HepG2 (cell line): Measurements from ENCODE around the gene DOK7. TPM values are rescaled to one million over a fixed set of nuclear protein-coding genes. Genes with fewer than 3 reads are reported as not detected.

Experiments used
- ATAC-seq: fragments of 200-7000 bp; cut with Tn5 transposase; 3 replicates; pipeline ENCODE4 v1.9.1; 2020; ENCODE audit warnings: mild to moderate bottlenecking, moderate library complexity
- BruUV-seq: library from RNA; stranded (reverse); fragments of 400-500 nt; replicated peaks from 2 replicates; lab custom pipeline; 2021; lab: Mats Ljungman, UMichigan
- CTCF ChIA-PET: fragments of 300-600 bp; formaldehyde crosslinking; extraction: SDS; loops from one replicate; lab custom pipeline; 2021; ENCODE audit warnings: low total read pairs, inconsistent platforms, low intra/inter-chr PET ratio; lab: Yijun Ruan, JAX
- POLR2A ChIA-PET: fragments of 350-600 bp; sonication (Branson Sonifier 250); formaldehyde crosslinking; loops from one replicate; lab custom pipeline; 2020; ENCODE audit warnings: antibody characterized with exemption, inconsistent platforms; lab: Yijun Ruan, JAX
- DNase-seq: peaks from one replicate; pipeline ENCODE4 v3.0.0-alpha.2; 2015; ENCODE audit warnings: low spot score
- FAIRE-seq: peaks from 3 replicates; lab custom pipeline; 2011; peaks lifted over from hg19 to GRCh38; lab: Jason Lieb, UNC
- H2AFZ ChIP-seq: one replicate; pipeline ENCODE4 v1.6.1; 2011; ENCODE audit warnings: low read length, inconsistent platforms
- H3K27ac ChIP-seq: fragments of 300-600 bp; 3 replicates; pipeline ENCODE4 v1.8.0; 2011; ENCODE audit warnings: mixed run types, mild to moderate bottlenecking, mixed read lengths, low read length, inconsistent platforms; ENCODE audit not compliant: insufficient read depth; ENCODE audit errors: extremely low read length
- H3K27me3 ChIP-seq, 2 experiments: fragments of 200-600 bp in 1 of 2; 2 replicates in 1 of 2; 3 replicates in 1 of 2; pipeline versions ENCODE4 v1.6.0 to v1.8.0; 2011; ENCODE audit warnings: low read length in 2 of 2, mild to moderate bottlenecking in 2 of 2, moderate library complexity in 2 of 2, inconsistent platforms in 1 of 2; ENCODE audit not compliant: insufficient read depth in 2 of 2, control insufficient read depth in 1 of 2
- H3K36me3 ChIP-seq, 2 experiments: fragments of 200-600 bp in 1 of 2; replicated peaks in 1 of 2; 2 replicates in 1 of 2; 3 replicates in 1 of 2; pipeline versions ENCODE4 v1.5.1 to v1.8.0; 2011; ENCODE audit warnings: low read length in 2 of 2, inconsistent platforms in 1 of 2; ENCODE audit not compliant: insufficient read depth in 2 of 2, control insufficient read depth in 1 of 2
- H3K4me1 ChIP-seq: 2 replicates; pipeline ENCODE4 v1.5.1; 2012; ENCODE audit warnings: low read length, inconsistent platforms; ENCODE audit not compliant: insufficient read depth
- H3K4me2 ChIP-seq: 2 replicates; pipeline ENCODE4 v1.6.0; 2011; ENCODE audit warnings: low read depth, low read length, inconsistent platforms
- H3K4me3 ChIP-seq, 3 experiments: fragments of 200-600 bp in 1 of 3; sonication (generic), shearing (Covaris generic) in 1 of 3; replicated peaks in 1 of 3; 2 replicates each; pipeline ENCODE4 v1.5.1; 2011 to 2016; ENCODE audit warnings: low read length in 3 of 3, inconsistent platforms in 2 of 3, low read depth in 2 of 3, mild to moderate bottlenecking in 2 of 3, control low read depth in 1 of 3, mixed read lengths in 1 of 3; ENCODE audit not compliant: insufficient read depth in 1 of 3
- H3K79me2 ChIP-seq: one replicate; pipeline ENCODE4 v1.6.1; 2011; ENCODE audit warnings: low read length, inconsistent platforms; ENCODE audit not compliant: insufficient read depth
- H3K9ac ChIP-seq: 2 replicates; pipeline ENCODE4 v1.6.0; 2011; ENCODE audit warnings: mild to moderate bottlenecking, low read depth, low read length, inconsistent platforms; ENCODE audit not compliant: insufficient read depth
- H3K9me3 ChIP-seq: 2 replicates; pipeline ENCODE4 v1.5.1; 2012; ENCODE audit warnings: mild to moderate bottlenecking, low read length
- H4K20me1 ChIP-seq: 2 replicates; pipeline ENCODE4 v1.6.0; 2011; ENCODE audit warnings: inconsistent platforms, mild to moderate bottlenecking, low read length, moderate library complexity; ENCODE audit not compliant: insufficient read depth
- CBX5 ChIP-seq: sonication (generic); formaldehyde crosslinking; IDR thresholded peaks from 2 replicates; pipeline ENCODE4 v1.4.0; 2020; ENCODE audit warnings: missing genetic modification reagents, borderline replicate concordance
- GATAD1 ChIP-seq: IDR thresholded peaks from 2 replicates; pipeline ENCODE4 v1.6.1; 2016; ENCODE audit warnings: missing genetic modification reagents, missing compliant biosample characterization
- NFE2 ChIP-seq: sonication (generic); formaldehyde crosslinking; IDR thresholded peaks from 2 replicates; pipeline ENCODE4 v1.4.0; 2020; ENCODE audit warnings: missing genetic modification reagents
- PRDM4 ChIP-seq: sonication (generic); formaldehyde crosslinking; IDR thresholded peaks from 2 replicates; pipeline ENCODE4 v1.9.0; 2021; ENCODE audit warnings: missing genetic modification reagents, borderline replicate concordance
- TGIF2 ChIP-seq: IDR thresholded peaks from 2 replicates; pipeline ENCODE4 v1.6.1; 2016; ENCODE audit warnings: control low read depth, missing compliant biosample characterization
- TOE1 ChIP-seq: sonication (generic); formaldehyde crosslinking; IDR thresholded peaks from 2 replicates; pipeline ENCODE4 v1.4.0; 2020; ENCODE audit warnings: mild to moderate bottlenecking, missing genetic modification reagents
- ZNF33A ChIP-seq: sonication (generic); formaldehyde crosslinking; IDR thresholded peaks from 2 replicates; pipeline ENCODE4 v1.5.1; 2020; ENCODE audit warnings: missing genetic modification reagents, mild to moderate bottlenecking, moderate library complexity, borderline replicate concordance
- ZNF496 ChIP-seq: sonication (generic); formaldehyde crosslinking; IDR thresholded peaks from 2 replicates; pipeline ENCODE4 v1.8.1; 2023; ENCODE audit warnings: mild to moderate bottlenecking, moderate library complexity, missing genetic modification reagents; ENCODE audit not compliant: insufficient replicate concordance
- ZNF510 ChIP-seq: sonication (generic); formaldehyde crosslinking; IDR thresholded peaks from 2 replicates; pipeline ENCODE4 v1.4.0; 2020; ENCODE audit warnings: low read depth, mild to moderate bottlenecking, missing genetic modification reagents
- ZNF543 ChIP-seq: sonication (generic); formaldehyde crosslinking; IDR thresholded peaks from 2 replicates; pipeline ENCODE4 v1.4.0; 2020; ENCODE audit warnings: mild to moderate bottlenecking, missing genetic modification reagents
- ZNF629 ChIP-seq: sonication (generic); formaldehyde crosslinking; conservative IDR thresholded peaks from 2 replicates; pipeline ENCODE4 v1.5.0; 2020; ENCODE audit warnings: missing genetic modification reagents
- WGBS: methylation state at CpG from one replicate; pipeline ENCODE4 v1.1.6; 2017; ENCODE audit warnings: low lambda C conversion rate; 5-methylcytosine and 5-hydroxymethylcytosine counted together
- in situ Hi-C: cut with HindIII; loops from 2 replicates; pipeline ENCODE4 v1.10.0; 2017; ENCODE audit warnings: low pct_unique_long_range_greater_than_20kb; ENCODE audit not compliant: extremely low pct_ligation_motif_present
- intact Hi-C: fragments of 100-400 bp; cut with micrococcal nuclease; formaldehyde crosslinking; loops from one replicate; pipeline ENCODE4 v1.10.0; 2022; ENCODE audit not compliant: unreplicated experiment
- polyA plus RNA-seq, 8 experiments: library from polyadenylated mRNA; depleted of rRNA in 3 of 8; stranded (reverse) in 7 of 8; unstranded in 1 of 8; fragments of >200 nt; fragmentation: Illumina TruSeq in 4 of 8; extraction: Trizol in 4 of 8; gene quantifications; 2 replicates each; pipeline versions ENCODE4 v1.2.1 to v1.2.3, GENCODE V29; 2011 to 2016; ENCODE audit warnings: low read depth in 4 of 8, missing spikeins in 1 of 8, mixed read lengths in 1 of 8; ENCODE audit not compliant: insufficient read depth in 1 of 8
- total RNA-seq, 5 experiments: library from RNA; depleted of rRNA; stranded (reverse); fragments of >200 nt; fragmentation: Illumina TruSeq; extraction: Trizol; gene quantifications; 2 replicates each; pipeline ENCODE4 v1.2.3, GENCODE V29; 2016; ENCODE audit warnings: low read depth in 1 of 5
- TF ChIP-seq, protein P1 (sequence below): sonication (generic); formaldehyde crosslinking; IDR thresholded peaks from 2 replicates; pipeline ENCODE4 v1.5.0; 2020; ENCODE audit warnings: missing genetic modification reagents
- TF ChIP-seq, protein P2 (sequence below): sonication (generic); formaldehyde crosslinking; IDR thresholded peaks from 2 replicates; pipeline ENCODE4 v1.5.0; 2020; ENCODE audit warnings: missing genetic modification reagents

The DOK7 gene
- total and polyA plus RNA-seq, 2 of the 13 experiments (the other 11 are each of a cell fraction or from before 2014, with no cell fraction given): 0.03 to 0.07 TPM

- TF ChIP-seq TGIF2 (CRISPR knock-in tag) (no peak), ZNF543 (CRISPR knock-in tag) (no peak), CBX5 (CRISPR knock-in tag) (no peak), PRDM4 (CRISPR knock-in tag) (no peak), ZNF629 (no peak), TOE1 (CRISPR knock-in tag) (no peak), ZNF510 (CRISPR knock-in tag) (no peak), GATAD1 (no peak), NFE2 (CRISPR knock-in tag) (no peak), ZNF33A (CRISPR knock-in tag) (no peak), ZNF496 (CRISPR knock-in tag) (no peak)
- TF ChIP-seq, protein P1, sequence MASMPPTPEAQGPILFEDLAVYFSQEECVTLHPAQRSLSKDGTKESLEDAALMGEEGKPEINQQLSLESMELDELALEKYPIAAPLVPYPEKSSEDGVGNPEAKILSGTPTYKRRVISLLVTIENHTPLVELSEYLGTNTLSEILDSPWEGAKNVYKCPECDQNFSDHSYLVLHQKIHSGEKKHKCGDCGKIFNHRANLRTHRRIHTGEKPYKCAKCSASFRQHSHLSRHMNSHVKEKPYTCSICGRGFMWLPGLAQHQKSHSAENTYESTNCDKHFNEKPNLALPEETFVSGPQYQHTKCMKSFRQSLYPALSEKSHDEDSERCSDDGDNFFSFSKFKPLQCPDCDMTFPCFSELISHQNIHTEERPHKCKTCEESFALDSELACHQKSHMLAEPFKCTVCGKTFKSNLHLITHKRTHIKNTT (CRISPR knock-in tag): no peak
- TF ChIP-seq, protein P2, sequence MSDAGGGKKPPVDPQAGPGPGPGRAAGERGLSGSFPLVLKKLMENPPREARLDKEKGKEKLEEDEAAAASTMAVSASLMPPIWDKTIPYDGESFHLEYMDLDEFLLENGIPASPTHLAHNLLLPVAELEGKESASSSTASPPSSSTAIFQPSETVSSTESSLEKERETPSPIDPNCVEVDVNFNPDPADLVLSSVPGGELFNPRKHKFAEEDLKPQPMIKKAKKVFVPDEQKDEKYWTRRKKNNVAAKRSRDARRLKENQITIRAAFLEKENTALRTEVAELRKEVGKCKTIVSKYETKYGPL (CRISPR knock-in tag): no peak
- H4K20me1 ChIP-seq: no peaks in the 10 kb centered on the region
- no peaks in the 10 kb centered on the region for H3K79me2 ChIP-seq
- no peak for FAIRE-seq
- WGBS: 93% methylated on average over 16 of the region's 17 CpGs
- no peak overlapping the region for H3K9ac ChIP-seq
- POLR2A ChIA-PET: no interaction called here
- no TSS peak for BruUV-seq
- peaks cover 12 to 40% of the 10 kb centered on the region in 2 experiments for H3K36me3 ChIP-seq
- no peak overlapping the region for H3K4me2 ChIP-seq
- in situ Hi-C loops: no loop called here
- H3K4me1 ChIP-seq: no peaks in the 10 kb centered on the region
- H3K27me3 ChIP-seq: no peaks in the 10 kb centered on the region
- H3K4me3 ChIP-seq: no peak overlapping the region
- ATAC-seq: no peak
- intact Hi-C loops: no loop called here
- no peak overlapping the region for H3K27ac ChIP-seq
- H3K9me3 ChIP-seq: no peaks in the 10 kb centered on the region
- H2AFZ ChIP-seq: no peak overlapping the region
- CTCF ChIA-PET: no interaction called here
- DNase-seq: no peak
Measured at GRCh38 chr4:3427706-3428446, 35.2 kb upstream of the DOK7 start.
